Breast epithelium (tissue), 4 donors: ENCODE measurements around the gene CUZD1. TPM values are rescaled to one million over a fixed set of nuclear protein-coding genes. Genes with fewer than 3 reads are reported as not detected.

ENCODE experiments used
- DNase-seq, 2 donors: peaks; one replicate each; pipeline ENCODE4 v3.0.0-alpha.2; 2019; ENCODE audit warnings: low spot score in 2 of 2
- H3K27ac ChIP-seq, 2 donors: fragments of 200-600 bp; sonication (generic) in 1 of 2; one replicate each; pipeline ENCODE4 v1.5.1; 2016 to 2019; ENCODE audit warnings: mild to moderate bottlenecking in 1 of 2
- H3K27me3 ChIP-seq, 2 donors: fragments of 200-600 bp; sonication (generic) in 1 of 2; one replicate each; pipeline versions ENCODE4 v1.5.1 to v1.6.0; 2017 to 2019; ENCODE audit warnings: control low read depth in 1 of 2, mild to moderate bottlenecking in 1 of 2
- H3K36me3 ChIP-seq: fragments of 200-600 bp; one replicate; pipeline ENCODE4 v1.5.1; 2019
- H3K4me1 ChIP-seq, 2 donors: fragments of 200-600 bp; sonication (generic); one replicate each; pipeline ENCODE4 v1.5.1; 2016 to 2019; ENCODE audit warnings: control low read depth in 1 of 2
- H3K4me3 ChIP-seq, 3 donors: fragments of 200-600 bp; sonication (generic); 1 replicate in 2 of 3; 2 replicates in 1 of 3; pipeline ENCODE4 v1.5.1; 2016 to 2019; ENCODE audit warnings: mild to moderate bottlenecking in 3 of 3, moderate library complexity in 2 of 3
- H3K9me3 ChIP-seq, 2 donors: fragments of 200-600 bp; sonication (generic) in 1 of 2; one replicate each; pipeline ENCODE4 v1.5.1; 2016 to 2019; ENCODE audit warnings: control low read depth in 1 of 2
- POLR2A ChIP-seq: fragments of 450-650 bp; IDR thresholded peaks from one replicate; pipeline ENCODE4 v1.6.1; 2016; ENCODE audit warnings: antibody characterized with exemption, mild to moderate bottlenecking, moderate library complexity
- POLR2AphosphoS5 ChIP-seq, 3 donors: sonication (generic); formaldehyde crosslinking; IDR thresholded peaks; one replicate each; pipeline ENCODE4 v1.6.1; 2017; ENCODE audit warnings: antibody characterized with exemption in 3 of 3
- intact Hi-C: fragments of 100-400 bp; cut with DNase I; formaldehyde crosslinking; loops from one replicate; pipeline ENCODE4 v1.15.1; 2023; ENCODE audit warnings: low total_unique reads
- total RNA-seq, 3 donors: library from RNA; depleted of rRNA; stranded (reverse); fragments of >200 nt; gene quantifications; one replicate each; pipeline ENCODE4 v1.1.0, GENCODE V29; 2016
- TF ChIP-seq, protein P1 (sequence below), 3 donors: fragments of 450-650 bp; IDR thresholded peaks; one replicate each; pipeline ENCODE4 v1.5.1; 2016 to 2017; ENCODE audit warnings: antibody characterized with exemption in 3 of 3, mild to moderate bottlenecking in 3 of 3, moderate library complexity in 3 of 3

The CUZD1 gene
- total RNA-seq, 3 donors from 2014 or later: 0.48 to 1.8 (median 0.98) TPM

DNA sequence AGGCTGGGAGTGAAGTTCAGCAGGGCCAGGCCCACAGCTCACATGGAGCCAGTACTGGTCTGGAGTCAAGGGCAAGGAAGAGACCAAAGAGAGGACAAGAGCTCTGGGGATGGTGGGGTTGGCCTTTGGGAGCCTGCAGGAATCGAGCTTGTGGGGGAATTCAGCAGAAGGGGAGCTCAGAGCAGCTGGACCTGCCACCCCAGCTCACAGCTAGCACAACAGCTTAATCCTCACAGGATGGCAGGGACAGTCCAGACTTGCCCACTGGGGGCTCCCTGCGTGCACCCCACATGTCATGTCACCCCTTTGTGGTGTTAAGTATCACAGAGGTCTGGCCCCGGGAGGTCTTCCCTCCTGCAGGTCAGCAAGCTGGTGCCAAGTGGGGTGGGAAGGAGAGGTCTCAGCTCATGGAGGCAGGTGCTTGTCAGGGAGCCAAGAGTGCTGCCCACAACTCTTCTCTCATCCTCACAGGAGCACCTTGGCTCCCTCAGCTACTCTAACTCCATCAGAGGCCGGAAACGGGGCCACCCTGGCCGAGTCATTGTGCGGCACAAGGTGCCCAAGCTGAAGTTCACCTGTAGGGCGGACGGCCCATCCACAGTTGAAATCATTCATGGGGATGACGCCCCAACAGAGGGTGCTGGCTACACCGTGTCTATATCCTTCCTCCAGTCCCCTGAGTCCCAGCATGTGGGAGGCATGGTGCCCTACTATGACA lies 22.5 kb downstream of the CUZD1 start:
- intact Hi-C loops: no loop called here
- DNase-seq: no peak
- Histone ChIP-seq H3K36me3 (no peaks in the 10 kb centered on the region), H3K27me3 (peaks cover 0 to 23% of the 10 kb centered on the region in 2 donors), H3K4me3 (no peak overlapping the region), H3K4me1 (no peaks in the 10 kb centered on the region), H3K9me3 (no peaks in the 10 kb centered on the region), H3K27ac (no peak overlapping the region)
- TF ChIP-seq POLR2AphosphoS5 (IDR thresholded peaks at IDR 0.05) (no peak), POLR2A (no peak)
- TF ChIP-seq, protein P1, sequence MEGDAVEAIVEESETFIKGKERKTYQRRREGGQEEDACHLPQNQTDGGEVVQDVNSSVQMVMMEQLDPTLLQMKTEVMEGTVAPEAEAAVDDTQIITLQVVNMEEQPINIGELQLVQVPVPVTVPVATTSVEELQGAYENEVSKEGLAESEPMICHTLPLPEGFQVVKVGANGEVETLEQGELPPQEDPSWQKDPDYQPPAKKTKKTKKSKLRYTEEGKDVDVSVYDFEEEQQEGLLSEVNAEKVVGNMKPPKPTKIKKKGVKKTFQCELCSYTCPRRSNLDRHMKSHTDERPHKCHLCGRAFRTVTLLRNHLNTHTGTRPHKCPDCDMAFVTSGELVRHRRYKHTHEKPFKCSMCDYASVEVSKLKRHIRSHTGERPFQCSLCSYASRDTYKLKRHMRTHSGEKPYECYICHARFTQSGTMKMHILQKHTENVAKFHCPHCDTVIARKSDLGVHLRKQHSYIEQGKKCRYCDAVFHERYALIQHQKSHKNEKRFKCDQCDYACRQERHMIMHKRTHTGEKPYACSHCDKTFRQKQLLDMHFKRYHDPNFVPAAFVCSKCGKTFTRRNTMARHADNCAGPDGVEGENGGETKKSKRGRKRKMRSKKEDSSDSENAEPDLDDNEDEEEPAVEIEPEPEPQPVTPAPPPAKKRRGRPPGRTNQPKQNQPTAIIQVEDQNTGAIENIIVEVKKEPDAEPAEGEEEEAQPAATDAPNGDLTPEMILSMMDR (IDR thresholded peaks at IDR 0.05): no peak

DNA sequence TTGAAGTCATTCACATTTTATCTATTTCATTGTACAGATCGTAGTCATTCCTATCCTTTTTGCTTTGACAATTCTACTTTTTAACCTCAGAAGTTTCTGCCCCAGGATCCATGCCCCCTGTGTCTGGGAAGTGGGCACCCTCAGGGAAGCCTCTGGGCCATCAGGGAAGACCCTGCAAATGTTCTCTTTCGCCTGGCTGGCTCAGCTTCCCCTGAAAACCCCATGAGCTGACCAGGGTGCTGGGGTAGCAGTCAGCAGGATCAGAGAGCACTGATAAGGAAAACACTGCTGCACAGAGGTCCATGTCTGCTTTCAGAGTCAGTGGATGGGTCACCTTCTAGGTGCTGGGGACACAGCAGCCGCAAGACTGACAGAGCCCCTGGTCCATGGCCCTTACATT lies 23.8 kb downstream of the CUZD1 start:
- TF ChIP-seq, protein P1 (IDR thresholded peaks at IDR 0.05): no peak
- no peak overlapping the region for H3K4me3 ChIP-seq
- no peaks in the 10 kb centered on the region for H3K36me3 ChIP-seq
- H3K27me3 ChIP-seq: peaks cover 0 to 23% of the 10 kb centered on the region in 2 donors
- DNase-seq: no peak
- intact Hi-C loops: no loop called here
- H3K27ac ChIP-seq: no peak overlapping the region
- no peaks in the 10 kb centered on the region for H3K9me3 ChIP-seq
- no peaks in the 10 kb centered on the region for H3K4me1 ChIP-seq

DNA sequence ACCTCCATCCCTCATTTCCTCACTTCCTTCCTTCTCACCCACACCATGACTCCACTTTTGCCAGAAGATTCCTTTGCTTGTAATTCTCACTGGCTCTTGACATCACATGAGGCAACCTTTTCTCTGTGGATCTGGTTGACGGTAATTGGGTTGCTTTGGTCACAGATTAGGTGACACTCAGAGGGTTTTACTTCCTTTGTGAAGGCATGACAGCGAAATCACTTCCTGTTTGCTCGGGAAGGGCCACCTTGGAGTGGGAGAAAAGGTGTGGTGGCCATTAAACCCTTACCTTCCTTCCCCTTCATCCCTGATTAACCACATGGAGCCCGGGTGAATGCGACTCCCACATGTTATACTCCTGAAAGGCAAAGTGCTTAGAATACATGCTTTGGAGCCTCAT lies 30.2 kb downstream of the CUZD1 start:
- intact Hi-C loops: no loop called here
- Histone ChIP-seq H3K9me3 (no peaks in the 10 kb centered on the region), H3K4me3 (no peak overlapping the region), H3K27me3 (peaks cover 0 to 13% of the 10 kb centered on the region in 2 donors), H3K36me3 (no peaks in the 10 kb centered on the region), H3K4me1 (no peaks in the 10 kb centered on the region), H3K27ac (no peak overlapping the region)
- TF ChIP-seq, protein P1 (IDR thresholded peaks at IDR 0.05): no peak
- TF ChIP-seq POLR2A (no peak), POLR2AphosphoS5 (IDR thresholded peaks at IDR 0.05) (no peak)
- DNase-seq: no peak

DNA sequence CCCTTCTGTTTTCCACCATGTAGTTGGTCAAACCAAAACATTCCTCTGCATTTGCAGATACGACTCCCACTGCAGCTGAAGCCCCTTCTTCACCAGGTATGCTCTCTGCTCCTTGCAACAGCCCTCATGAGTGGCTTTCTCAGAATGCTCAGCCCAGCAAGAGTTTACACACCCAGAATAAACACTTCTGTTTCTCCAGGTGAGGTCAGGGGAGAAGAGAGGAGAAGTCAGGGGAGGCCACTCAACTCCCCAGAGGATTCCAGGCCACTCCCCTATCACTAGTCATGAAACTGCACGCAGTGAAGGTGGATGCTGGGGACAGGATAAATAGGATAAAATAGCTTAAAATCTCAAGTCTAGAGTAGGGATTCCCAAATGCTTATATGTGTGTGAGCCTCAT lies 31.2 kb downstream of the CUZD1 start:
- Histone ChIP-seq H3K27me3 (peaks cover 0 to 11% of the 10 kb centered on the region in 2 donors), H3K27ac (no peak overlapping the region), H3K4me3 (no peak overlapping the region), H3K4me1 (no peaks in the 10 kb centered on the region), H3K9me3 (no peaks in the 10 kb centered on the region), H3K36me3 (no peaks in the 10 kb centered on the region)
- no peak for TF ChIP-seq POLR2A
- TF ChIP-seq POLR2AphosphoS5 (IDR thresholded peaks at IDR 0.05): no peak
- TF ChIP-seq, protein P1 (IDR thresholded peaks at IDR 0.05): no peak
- intact Hi-C loops: no loop called here
- no peak for DNase-seq

DNA sequence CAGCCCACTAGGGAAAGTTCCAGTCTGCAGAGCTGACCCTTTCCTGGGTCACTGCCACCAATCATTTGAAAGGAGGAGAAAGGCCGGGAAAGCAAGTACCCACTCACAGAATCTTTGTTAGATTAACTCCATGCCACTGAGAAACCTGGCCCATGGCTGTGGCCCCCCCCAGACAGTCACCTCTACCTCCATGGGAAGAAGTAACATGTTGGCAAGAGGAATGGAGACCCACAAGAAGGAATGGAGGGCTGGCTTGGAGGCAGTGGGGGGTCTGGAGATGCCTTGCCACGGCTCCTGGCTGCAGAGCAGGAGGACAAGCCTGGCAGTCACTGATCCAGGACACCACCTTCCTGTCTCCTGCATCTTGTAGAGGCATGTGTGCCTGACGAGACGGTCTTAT lies 32.9 kb downstream of the CUZD1 start:
- no peak for TF ChIP-seq POLR2A
- no peak for TF ChIP-seq POLR2AphosphoS5 (IDR thresholded peaks at IDR 0.05)
- TF ChIP-seq, protein P1 (IDR thresholded peaks at IDR 0.05): no peak
- intact Hi-C loops: no loop called here

More for the DNA sequence above, 32.9 kb downstream of the CUZD1 start:
- Histone ChIP-seq H3K9me3 (no peaks in the 10 kb centered on the region), H3K4me1 (no peaks in the 10 kb centered on the region), H3K27ac (no peak overlapping the region), H3K27me3 (no peaks in the 10 kb centered on the region), H3K36me3 (no peaks in the 10 kb centered on the region), H3K4me3 (no peak overlapping the region)
- DNase-seq: no peak
